IMR-90 (cell line): ENCODE data around the gene KCNK6. TPM values are rescaled to one million over a fixed set of nuclear protein-coding genes. Genes with fewer than 3 reads are reported as not detected.

Experiments
- ATAC-seq: fragments of 200-7000 bp; cut with Tn5 transposase; 2 replicates; pipeline ENCODE4 v1.9.1; 2020; ENCODE audit warnings: low read depth, mild to moderate bottlenecking, moderate library complexity
- BruUV-seq: library from RNA; stranded (reverse); fragments of 400-500 nt; replicated peaks from 2 replicates; lab custom pipeline; 2021; lab: Mats Ljungman, UMichigan
- CTCF ChIA-PET: fragments of 300-600 bp; formaldehyde crosslinking; extraction: SDS; loops from one replicate; lab custom pipeline; 2021; ENCODE audit warnings: antibody characterized with exemption; lab: Yijun Ruan, JAX
- POLR2A ChIA-PET: fragments of 300-600 bp; sonication (Branson Sonifier 250); formaldehyde crosslinking; loops from one replicate; lab custom pipeline; 2022; ENCODE audit warnings: antibody characterized with exemption; ENCODE audit not compliant: unreplicated experiment; lab: Charles Lee
- DNase-seq: peaks from one replicate; pipeline ENCODE4 v3.0.0; 2013
- H2AFZ ChIP-seq: replicated peaks from 2 replicates; pipeline ENCODE3; 2013; ENCODE audit warnings: low read length, mild to moderate bottlenecking; ENCODE audit not compliant: poor library complexity
- H2AK5ac ChIP-seq: 2 replicates; pipeline ENCODE4 v1.6.1; 2013; ENCODE audit warnings: low read depth, low read length, inconsistent platforms
- H2AK9ac ChIP-seq: replicated peaks from 2 replicates; pipeline ENCODE3; 2013; ENCODE audit warnings: mild to moderate bottlenecking, low read depth, low read length, moderate library complexity; ENCODE audit not compliant: poor library complexity
- H2BK120ac ChIP-seq: 2 replicates; pipeline ENCODE4 v1.6.1; 2013; ENCODE audit warnings: low read depth, low read length, inconsistent platforms
- H2BK15ac ChIP-seq: 3 replicates; pipeline ENCODE4 v1.6.1; 2013; ENCODE audit warnings: low read depth, low read length, inconsistent platforms
- H2BK20ac ChIP-seq: 2 replicates; pipeline ENCODE4 v1.6.1; 2013; ENCODE audit warnings: low read depth, mild to moderate bottlenecking, inconsistent platforms, low read length, moderate library complexity
- H2BK5ac ChIP-seq: 2 replicates; pipeline ENCODE4 v1.6.1; 2013; ENCODE audit warnings: mild to moderate bottlenecking, low read depth, low read length, inconsistent platforms; ENCODE audit not compliant: poor library complexity, severe bottlenecking
- H3K14ac ChIP-seq: replicated peaks from 2 replicates; pipeline ENCODE4 v1.6.1; 2013; ENCODE audit warnings: low read depth, low read length, inconsistent platforms
- H3K18ac ChIP-seq: 2 replicates; pipeline ENCODE4 v1.6.1; 2013; ENCODE audit warnings: low read depth, low read length, control low read depth
- H3K23ac ChIP-seq: 2 replicates; pipeline ENCODE4 v1.6.1; 2013; ENCODE audit warnings: low read depth, low read length, inconsistent platforms
- H3K27ac ChIP-seq: 2 replicates; pipeline ENCODE4 v1.5.1; 2013; ENCODE audit warnings: mild to moderate bottlenecking, control low read depth, low read length; ENCODE audit not compliant: insufficient read depth
- H3K27me3 ChIP-seq: 2 replicates; pipeline ENCODE4 v1.6.1; 2013; ENCODE audit warnings: low read length; ENCODE audit not compliant: control insufficient read depth, insufficient read depth
- H3K36me3 ChIP-seq: 2 replicates; pipeline ENCODE4 v1.6.1; 2013; ENCODE audit warnings: low read length, mixed read lengths; ENCODE audit not compliant: control insufficient read depth, insufficient read depth
- H3K4ac ChIP-seq: 2 replicates; pipeline ENCODE4 v1.6.1; 2013; ENCODE audit warnings: low read depth, low read length, inconsistent platforms
- H3K4me1 ChIP-seq: 2 replicates; pipeline ENCODE4 v1.6.1; 2013; ENCODE audit warnings: low read length, mixed read lengths; ENCODE audit not compliant: control insufficient read depth, insufficient read depth
- H3K4me2 ChIP-seq: 2 replicates; pipeline ENCODE4 v1.6.1; 2013; ENCODE audit warnings: low read depth, mild to moderate bottlenecking, control low read depth, low read length, moderate library complexity
- H3K4me3 ChIP-seq: 2 replicates; pipeline ENCODE4 v1.5.1; 2013; ENCODE audit warnings: low read depth, mild to moderate bottlenecking, control low read depth, low read length, moderate library complexity; ENCODE audit not compliant: insufficient read depth
- H3K56ac ChIP-seq: 2 replicates; pipeline ENCODE4 v1.6.1; 2013; ENCODE audit warnings: low read length, inconsistent platforms; ENCODE audit not compliant: insufficient read depth; ENCODE audit errors: extremely low read depth
- H3K79me1 ChIP-seq, 2 experiments: 2 replicates each; pipeline ENCODE4 v1.6.1; 2013; ENCODE audit warnings: low read length in 2 of 2, inconsistent platforms in 1 of 2, low read depth in 1 of 2
- H3K9ac ChIP-seq: 2 replicates; pipeline ENCODE4 v1.6.1; 2013; ENCODE audit warnings: low read depth, low read length, control low read depth
- H3K9me1 ChIP-seq: 2 replicates; pipeline ENCODE4 v1.6.1; 2013; ENCODE audit warnings: low read length, inconsistent platforms; ENCODE audit not compliant: insufficient read depth
- H3K9me3 ChIP-seq: 2 replicates; pipeline ENCODE4 v1.6.1; 2013; ENCODE audit warnings: low read length; ENCODE audit not compliant: control insufficient read depth, insufficient read depth
- H4K20me1 ChIP-seq: 2 replicates; pipeline ENCODE4 v1.6.1; 2013; ENCODE audit warnings: low read length, inconsistent platforms; ENCODE audit not compliant: insufficient read depth
- H4K5ac ChIP-seq: 2 replicates; pipeline ENCODE4 v1.6.1; 2013; ENCODE audit warnings: mild to moderate bottlenecking, low read depth, low read length, control low read depth
- H4K8ac ChIP-seq, 2 experiments: 2 replicates each; pipeline ENCODE4 v1.6.1; 2013; ENCODE audit warnings: low read depth in 2 of 2, low read length in 2 of 2, control low read depth in 1 of 2, inconsistent platforms in 1 of 2
- H4K91ac ChIP-seq: 2 replicates; pipeline ENCODE4 v1.6.1; 2013; ENCODE audit warnings: low read depth, low read length, inconsistent platforms; ENCODE audit not compliant: insufficient read depth
- CEBPB ChIP-seq: IDR thresholded peaks from 2 replicates; pipeline ENCODE4 v1.6.1; 2012; ENCODE audit warnings: low read depth, low read length, improper control_type of control experiment
- FOS ChIP-seq: fragments of 150-350 bp; IDR thresholded peaks from 2 replicates; pipeline ENCODE4 v1.6.1; 2016; ENCODE audit warnings: low read depth, low read length
- NFE2L2 ChIP-seq: fragments of 150-350 bp; IDR thresholded peaks from 2 replicates; pipeline ENCODE4 v1.6.1; 2016; ENCODE audit warnings: low read depth, mild to moderate bottlenecking, low read length
- RAD21 ChIP-seq: IDR thresholded peaks from 2 replicates; pipeline ENCODE4 v1.6.1; 2012; ENCODE audit warnings: low read length, improper control_type of control experiment
- RCOR1 ChIP-seq: IDR thresholded peaks from 2 replicates; pipeline ENCODE4 v1.6.1; 2012; ENCODE audit warnings: mild to moderate bottlenecking, low read length, improper control_type of control experiment; ENCODE audit not compliant: insufficient replicate concordance
- USF2 ChIP-seq: fragments of 150-350 bp; IDR thresholded peaks from 2 replicates; pipeline ENCODE4 v1.6.1; 2017; ENCODE audit warnings: mild to moderate bottlenecking, antibody characterized with exemption, low read length, low read depth
- WGBS, 2 experiments: methylation state at CpG; one replicate each; pipeline versions ENCODE4 v1.1.5 to v1.1.7; 2013; ENCODE audit warnings: missing lambda C conversion rate in 2 of 2; ENCODE audit not compliant: insufficient read length in 1 of 2; ENCODE audit errors: extremely low coverage in 2 of 2; 5-methylcytosine and 5-hydroxymethylcytosine counted together
- dilution Hi-C: fragments of 300-500 bp; cut with HindIII; formaldehyde crosslinking; loops from one replicate; pipeline ENCODE4 v1.14.3; 2018; ENCODE audit warnings: low sequenced_read_pairs; ENCODE audit not compliant: unreplicated experiment
- in situ Hi-C: fragments of 300-500 bp; cut with MboI; formaldehyde crosslinking; loops from 3 replicates; pipeline ENCODE4 v1.14.3; 2019; ENCODE audit warnings: low sequenced_read_pairs, inconsistent platforms, mixed read lengths
- intact Hi-C: fragments of 100-400 bp; cut with micrococcal nuclease; formaldehyde crosslinking; loops from 2 replicates; pipeline ENCODE4 v1.10.0; 2022
- polyA plus RNA-seq, 3 experiments: library from polyadenylated mRNA; depleted of rRNA; stranded (reverse); fragments of >200 nt; gene quantifications; 2 replicates each; pipeline ENCODE4 v1.2.3, GENCODE V29; 2012; ENCODE audit warnings: low replicate concordance in 1 of 3
- total RNA-seq: library from RNA; depleted of rRNA; stranded (reverse); fragments of >200 nt; gene quantifications from 2 replicates; pipeline ENCODE4 v1.2.3, GENCODE V29; 2012

KCNK6 gene
- total and polyA plus RNA-seq, 2 of the 4 experiments (the other 2 are of a cell fraction), result 2.7 to 4.5 TPM

GRCh38 chr19:38359242-38360021, 39.8 kb downstream of the KCNK6 start:
- Histone ChIP-seq H3K23ac (no peak overlapping the region), H2AFZ (no peak overlapping the region), H3K27me3 (peaks cover 48% of the 10 kb centered on the region), H4K8ac (no peak overlapping the region), H3K14ac (no peak overlapping the region), H3K36me3 (no peaks in the 10 kb centered on the region), H4K5ac (no peak overlapping the region), H3K79me1 (no peaks in the 10 kb centered on the region), H3K4me3 (no peak overlapping the region), H2BK120ac (no peak overlapping the region), H3K18ac (no peak overlapping the region), H4K20me1 (0 out of 2 replicates have a peak, but pooled peaks cover 3% of the 10 kb centered on the region), H3K27ac (no peak overlapping the region), H3K9me1 (no peaks in the 10 kb centered on the region), H2BK15ac (no peak overlapping the region), H3K9ac (no peak overlapping the region), H2AK5ac (no peak overlapping the region), H2BK20ac (no peak overlapping the region), H3K9me3 (no peaks in the 10 kb centered on the region), H2BK5ac (no peak overlapping the region), H3K4me1 (no peaks in the 10 kb centered on the region), H3K4ac (no peak overlapping the region), H3K4me2 (no peak overlapping the region), H4K91ac (no peak overlapping the region), H3K56ac (no peak overlapping the region), H2AK9ac (no peak overlapping the region)
- intact Hi-C loops (no loop called here), dilution Hi-C loops (no loop called here), in situ Hi-C loops (no loop called here)
- WGBS, 2 experiments, result 70% methylated on average over 4 of the region's 18 CpGs; no CpG with 5 or more reads in 1 of the 2 experiments
- no peak for DNase-seq
- ATAC-seq, result no peak
- ChIA-PET CTCF (no interaction called here), POLR2A (interaction anchor here (0.6 kb wide), 1 partner anchor 30 kb away, joined by 3 read pairs; no protein-coding TSS in a partner anchor)
- TF ChIP-seq CEBPB (no peak), FOS (no peak), NFE2L2 (no peak), RCOR1 (no peak), RAD21 (no peak), USF2 (no peak)
- no TSS peak for BruUV-seq
